ENCODE results near the gene LCE1E. TPM values are rescaled to one million over a fixed set of nuclear protein-coding genes. Genes with fewer than 3 reads are reported as not detected.

LCE1E gene
- total RNA-seq, 4 donors from 2014 or later: not detected

DNA sequence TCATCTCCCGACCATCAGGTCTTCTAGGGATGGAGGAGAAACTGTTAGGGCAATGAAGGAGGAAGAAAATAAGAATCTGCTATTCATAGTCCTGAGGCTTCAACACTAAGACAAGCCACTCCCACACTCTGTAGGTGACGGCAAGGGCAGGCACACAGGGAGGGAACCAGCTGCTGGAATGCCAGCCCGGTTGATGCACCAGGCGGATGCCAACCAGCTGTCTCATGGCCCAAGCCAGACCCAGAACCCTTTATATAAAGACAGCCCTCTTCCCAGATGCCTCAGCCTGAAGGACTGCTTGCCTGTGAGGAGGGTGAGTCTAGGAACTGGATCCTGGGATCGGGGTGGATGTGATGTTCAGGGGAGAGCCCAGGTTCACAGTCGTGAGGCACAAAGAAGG is 28.3 kb upstream of the LCE1E start, which contains the start of gene KPRP:
TSS of gene KPRP (plus strand) at position 279 of the 400 bp plus-strand sequence. CDS start 1,564 bp downstream, outside the sequence.
- no peak for DNase-seq
- Histone ChIP-seq H3K4me3 (no peak within 1 kb of the TSS), H3K4me1 (no peaks in the 10 kb centered on the region), H3K27me3 (no peaks in the 10 kb centered on the region), H3K36me3 (no peaks in the 10 kb centered on the region), H3K27ac (no peak within 1 kb of the TSS), H3K9me3 (no peaks in the 10 kb centered on the region)
- no peak for TF ChIP-seq POLR2A (IDR thresholded peaks at IDR 0.05)
- TF ChIP-seq, protein P1, sequence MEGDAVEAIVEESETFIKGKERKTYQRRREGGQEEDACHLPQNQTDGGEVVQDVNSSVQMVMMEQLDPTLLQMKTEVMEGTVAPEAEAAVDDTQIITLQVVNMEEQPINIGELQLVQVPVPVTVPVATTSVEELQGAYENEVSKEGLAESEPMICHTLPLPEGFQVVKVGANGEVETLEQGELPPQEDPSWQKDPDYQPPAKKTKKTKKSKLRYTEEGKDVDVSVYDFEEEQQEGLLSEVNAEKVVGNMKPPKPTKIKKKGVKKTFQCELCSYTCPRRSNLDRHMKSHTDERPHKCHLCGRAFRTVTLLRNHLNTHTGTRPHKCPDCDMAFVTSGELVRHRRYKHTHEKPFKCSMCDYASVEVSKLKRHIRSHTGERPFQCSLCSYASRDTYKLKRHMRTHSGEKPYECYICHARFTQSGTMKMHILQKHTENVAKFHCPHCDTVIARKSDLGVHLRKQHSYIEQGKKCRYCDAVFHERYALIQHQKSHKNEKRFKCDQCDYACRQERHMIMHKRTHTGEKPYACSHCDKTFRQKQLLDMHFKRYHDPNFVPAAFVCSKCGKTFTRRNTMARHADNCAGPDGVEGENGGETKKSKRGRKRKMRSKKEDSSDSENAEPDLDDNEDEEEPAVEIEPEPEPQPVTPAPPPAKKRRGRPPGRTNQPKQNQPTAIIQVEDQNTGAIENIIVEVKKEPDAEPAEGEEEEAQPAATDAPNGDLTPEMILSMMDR (IDR thresholded peaks at IDR 0.05): no peak

DNA sequence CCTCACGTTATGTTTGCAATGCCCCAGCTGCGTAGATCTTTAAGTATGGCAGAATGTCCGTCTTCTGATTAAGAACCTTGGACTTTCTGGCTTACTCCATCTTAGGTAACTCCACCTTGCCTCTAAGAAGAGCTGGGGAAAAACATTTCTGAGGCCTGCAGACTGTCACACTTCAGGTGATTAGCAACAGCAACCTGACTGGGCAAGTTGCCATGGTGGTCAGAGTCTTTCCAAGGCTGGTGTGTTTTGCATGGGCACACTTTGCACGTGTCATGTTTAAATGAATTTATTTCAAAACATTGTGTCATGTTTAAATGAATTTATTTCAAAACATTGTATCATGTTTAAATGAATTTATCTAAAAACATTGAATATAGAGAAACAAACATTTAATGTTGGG is 27.4 kb upstream of the LCE1E start:
- no peaks in the 10 kb centered on the region for H3K9me3 ChIP-seq
- no peaks in the 10 kb centered on the region for H3K27me3 ChIP-seq
- no peak overlapping the region for H3K27ac ChIP-seq
- no peak for DNase-seq
- no peak for TF ChIP-seq POLR2A (IDR thresholded peaks at IDR 0.05)
- TF ChIP-seq, protein P1 (IDR thresholded peaks at IDR 0.05): no peak
- no peaks in the 10 kb centered on the region for H3K36me3 ChIP-seq
- H3K4me3 ChIP-seq: no peak overlapping the region
- H3K4me1 ChIP-seq: no peaks in the 10 kb centered on the region

DNA sequence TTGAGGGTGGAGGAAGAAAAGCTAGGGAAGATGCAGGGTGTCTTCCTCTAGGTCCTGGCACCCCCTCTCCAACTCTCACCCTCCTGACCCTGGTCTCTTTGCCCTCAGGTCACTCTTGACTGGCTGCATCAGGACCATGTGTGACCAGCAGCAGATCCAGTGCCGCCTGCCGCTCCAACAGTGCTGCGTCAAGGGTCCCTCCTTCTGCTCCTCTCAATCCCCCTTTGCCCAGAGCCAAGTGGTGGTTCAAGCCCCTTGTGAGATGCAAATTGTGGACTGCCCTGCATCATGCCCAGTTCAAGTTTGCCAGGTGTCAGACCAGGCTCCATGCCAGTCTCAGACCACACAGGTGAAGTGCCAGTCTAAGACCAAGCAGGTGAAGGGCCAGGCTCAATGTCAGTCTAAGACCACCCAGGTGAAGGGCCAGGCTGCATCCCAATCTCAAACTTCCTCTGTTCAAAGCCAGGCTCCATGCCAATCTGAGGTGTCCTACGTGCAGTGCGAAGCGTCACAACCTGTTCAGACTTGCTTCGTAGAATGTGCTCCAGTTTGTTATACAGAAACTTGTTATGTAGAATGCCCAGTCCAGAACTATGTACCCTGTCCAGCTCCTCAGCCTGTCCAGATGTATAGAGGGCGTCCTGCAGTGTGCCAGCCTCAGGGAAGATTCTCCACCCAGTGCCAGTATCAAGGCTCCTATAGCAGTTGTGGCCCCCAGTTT is 26.4 kb upstream of the LCE1E start:
- Histone ChIP-seq H3K36me3 (no peaks in the 10 kb centered on the region), H3K4me3 (no peak overlapping the region), H3K27me3 (no peaks in the 10 kb centered on the region), H3K4me1 (no peaks in the 10 kb centered on the region), H3K9me3 (no peaks in the 10 kb centered on the region), H3K27ac (no peak overlapping the region)
- DNase-seq: no peak
- TF ChIP-seq POLR2A (IDR thresholded peaks at IDR 0.05): no peak
- TF ChIP-seq, protein P1 (IDR thresholded peaks at IDR 0.05): no peak

DNA sequence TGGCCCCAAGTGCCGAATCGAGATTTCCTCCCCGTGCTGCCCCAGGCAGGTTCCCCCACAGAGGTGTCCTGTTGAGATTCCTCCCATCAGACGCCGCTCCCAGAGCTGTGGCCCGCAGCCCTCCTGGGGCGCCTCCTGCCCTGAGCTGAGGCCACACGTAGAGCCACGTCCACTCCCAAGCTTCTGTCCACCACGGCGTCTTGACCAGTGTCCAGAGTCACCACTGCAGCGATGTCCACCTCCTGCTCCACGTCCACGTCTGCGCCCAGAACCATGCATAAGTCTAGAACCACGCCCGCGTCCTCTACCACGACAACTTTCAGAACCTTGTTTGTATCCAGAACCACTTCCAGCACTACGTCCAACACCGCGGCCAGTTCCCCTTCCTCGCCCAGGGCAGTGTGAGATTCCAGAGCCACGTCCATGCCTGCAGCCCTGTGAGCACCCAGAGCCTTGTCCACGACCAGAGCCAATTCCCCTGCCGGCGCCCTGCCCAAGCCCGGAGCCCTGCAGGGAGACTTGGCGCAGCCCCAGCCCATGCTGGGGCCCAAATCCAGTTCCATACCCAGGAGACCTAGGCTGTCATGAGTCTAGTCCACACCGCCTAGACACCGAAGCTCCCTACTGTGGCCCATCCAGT is 25.4 kb upstream of the LCE1E start:
- Histone ChIP-seq H3K36me3 (no peaks in the 10 kb centered on the region), H3K4me1 (no peaks in the 10 kb centered on the region), H3K27me3 (no peaks in the 10 kb centered on the region), H3K4me3 (no peak overlapping the region), H3K27ac (no peak overlapping the region), H3K9me3 (no peaks in the 10 kb centered on the region)
- TF ChIP-seq POLR2A (IDR thresholded peaks at IDR 0.05): no peak
- no peak for DNase-seq

DNA sequence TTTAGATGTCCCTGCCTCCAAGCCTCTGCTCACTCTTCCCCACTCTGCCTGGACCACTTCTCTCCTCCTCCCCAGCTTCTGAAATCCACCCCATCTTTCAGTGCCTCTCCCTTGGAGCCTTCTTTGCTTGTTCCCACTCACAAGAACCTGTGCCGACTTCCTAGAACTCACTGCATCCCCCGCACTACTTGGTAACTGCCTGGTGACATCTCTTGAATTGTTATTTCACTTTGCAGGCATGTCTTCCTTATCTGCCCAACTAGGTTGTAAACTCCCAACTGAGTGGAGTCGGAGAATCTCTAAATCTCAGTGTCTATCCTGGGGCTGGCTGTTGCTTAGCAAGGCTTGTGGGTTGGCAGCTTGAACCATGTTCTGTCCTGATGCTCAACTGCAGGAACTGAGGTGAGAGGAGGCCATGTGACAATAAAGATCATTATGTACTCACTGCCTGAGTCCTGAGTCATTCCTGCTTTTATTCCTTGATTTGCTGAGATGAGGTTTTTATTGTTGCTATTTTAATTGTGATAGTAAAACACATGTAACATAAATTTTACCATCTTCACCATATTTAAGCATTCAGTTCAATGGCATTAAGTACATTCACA is 24.3 kb upstream of the LCE1E start:
- Histone ChIP-seq H3K27me3 (no peaks in the 10 kb centered on the region), H3K27ac (no peak overlapping the region), H3K9me3 (no peaks in the 10 kb centered on the region), H3K36me3 (no peaks in the 10 kb centered on the region), H3K4me1 (no peaks in the 10 kb centered on the region), H3K4me3 (no peak overlapping the region)
- no peak for TF ChIP-seq POLR2A (IDR thresholded peaks at IDR 0.05)
- TF ChIP-seq, protein P1 (IDR thresholded peaks at IDR 0.05): no peak
- DNase-seq: no peak
